ENCODE data around the gene CFTR. TPM values are rescaled to one million over a fixed set of nuclear protein-coding genes. Genes with fewer than 3 reads are reported as not detected.
"Not testable (repeated sequence)": the region's sequence is repeated elsewhere in the genome, so short reads cannot be mapped to it uniquely, and the experiment has no call there.

CFTR gene
- total RNA-seq, 2 experiments from 2014 or later = not detected

DNA sequence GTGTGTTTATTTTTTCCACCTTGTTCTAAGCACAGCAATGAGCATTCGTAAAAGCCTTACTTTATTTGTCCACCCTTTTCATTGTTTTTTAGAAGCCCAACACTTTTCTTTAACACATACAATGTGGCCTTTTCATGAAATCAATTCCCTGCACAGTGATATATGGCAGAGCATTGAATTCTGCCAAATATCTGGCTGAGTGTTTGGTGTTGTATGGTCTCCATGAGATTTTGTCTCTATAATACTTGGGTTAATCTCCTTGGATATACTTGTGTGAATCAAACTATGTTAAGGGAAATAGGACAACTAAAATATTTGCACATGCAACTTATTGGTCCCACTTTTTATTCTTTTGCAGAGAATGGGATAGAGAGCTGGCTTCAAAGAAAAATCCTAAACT, 28.9 kb downstream of the CFTR start:
- intact Hi-C loops (cut with DNase I, micrococcal nuclease) = no loop called here
- no peaks in the 10 kb centered on the region for H3K4me1 ChIP-seq (ENCODE audit: insufficient read depth, low read length)
- Mint-ChIP-seq H3K36me3 (ENCODE audit: low read depth) (no peaks in the 10 kb centered on the region), H3K27me3 (no peaks in the 10 kb centered on the region), H3K4me1 (ENCODE audit: low read depth) (no peaks in the 10 kb centered on the region), H3K4me3 (no peak overlapping the region), H3K9me3 (peaks cover 4% of the 10 kb centered on the region), H3K27ac (no peak overlapping the region)
- no peak overlapping the region for H3K27ac ChIP-seq (ENCODE audit: low read depth in 1 of 2, low read length in 2 of 2)
- CTCF ChIA-PET = no interaction called here
- H3K9me3 ChIP-seq (ENCODE audit: control insufficient read depth in 1 of 2, insufficient read depth in 1 of 2, low read length in 2 of 2) = peaks cover 0 to 4% of the 10 kb centered on the region in 2 experiments
- no peaks in the 10 kb centered on the region for H3K36me3 ChIP-seq (ENCODE audit: insufficient read depth, low read length)
- POLR2A ChIA-PET = no interaction called here
- no peaks in the 10 kb centered on the region for H3K27me3 ChIP-seq (ENCODE audit: control insufficient read depth in 1 of 2, insufficient read depth in 2 of 2, low read length in 2 of 2)
- ATAC-seq (ENCODE audit: poor library complexity) = no peak
- DNase-seq = no peak
- TF ChIP-seq, protein P1, sequence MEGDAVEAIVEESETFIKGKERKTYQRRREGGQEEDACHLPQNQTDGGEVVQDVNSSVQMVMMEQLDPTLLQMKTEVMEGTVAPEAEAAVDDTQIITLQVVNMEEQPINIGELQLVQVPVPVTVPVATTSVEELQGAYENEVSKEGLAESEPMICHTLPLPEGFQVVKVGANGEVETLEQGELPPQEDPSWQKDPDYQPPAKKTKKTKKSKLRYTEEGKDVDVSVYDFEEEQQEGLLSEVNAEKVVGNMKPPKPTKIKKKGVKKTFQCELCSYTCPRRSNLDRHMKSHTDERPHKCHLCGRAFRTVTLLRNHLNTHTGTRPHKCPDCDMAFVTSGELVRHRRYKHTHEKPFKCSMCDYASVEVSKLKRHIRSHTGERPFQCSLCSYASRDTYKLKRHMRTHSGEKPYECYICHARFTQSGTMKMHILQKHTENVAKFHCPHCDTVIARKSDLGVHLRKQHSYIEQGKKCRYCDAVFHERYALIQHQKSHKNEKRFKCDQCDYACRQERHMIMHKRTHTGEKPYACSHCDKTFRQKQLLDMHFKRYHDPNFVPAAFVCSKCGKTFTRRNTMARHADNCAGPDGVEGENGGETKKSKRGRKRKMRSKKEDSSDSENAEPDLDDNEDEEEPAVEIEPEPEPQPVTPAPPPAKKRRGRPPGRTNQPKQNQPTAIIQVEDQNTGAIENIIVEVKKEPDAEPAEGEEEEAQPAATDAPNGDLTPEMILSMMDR (IDR thresholded peaks at IDR 0.05) = no peak
- H3K4me3 ChIP-seq (ENCODE audit: low read length) = no peak overlapping the region

DNA sequence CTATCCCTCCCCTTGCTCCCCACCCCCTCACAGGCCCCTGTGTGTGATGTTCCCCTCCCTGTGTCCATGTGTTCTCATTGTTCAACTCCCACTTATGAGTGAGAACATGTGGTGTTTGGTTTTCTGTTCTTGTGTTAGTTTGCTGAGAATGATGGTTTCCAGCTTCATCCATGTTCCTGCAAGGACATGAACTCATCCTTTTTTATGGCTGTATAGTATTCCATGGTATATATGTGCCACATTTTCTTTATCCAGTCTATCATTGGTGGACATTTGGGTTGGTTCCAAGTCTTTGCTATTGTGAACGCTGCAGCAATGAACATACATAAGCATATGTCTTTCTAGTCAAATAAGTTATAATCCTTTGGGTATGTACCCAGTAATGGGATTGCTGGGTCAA, 37.4 kb downstream of the CFTR start:
- H3K4me1 Mint-ChIP-seq (ENCODE audit: low read depth); H3K27ac ChIP-seq (ENCODE audit: low read depth in 1 of 2, low read length in 2 of 2); H3K36me3 Mint-ChIP-seq (ENCODE audit: low read depth); H3K27me3 ChIP-seq (ENCODE audit: control insufficient read depth in 1 of 2, insufficient read depth in 2 of 2, low read length in 2 of 2); DNase-seq; POLR2A ChIA-PET; H3K4me3 ChIP-seq (ENCODE audit: low read length); H3K4me1 ChIP-seq (ENCODE audit: insufficient read depth, low read length); H3K9me3 Mint-ChIP-seq; H3K27me3 Mint-ChIP-seq; H3K36me3 ChIP-seq (ENCODE audit: insufficient read depth, low read length); H3K4me3 Mint-ChIP-seq; H3K27ac Mint-ChIP-seq; intact Hi-C loops (cut with DNase I, micrococcal nuclease); CTCF ChIA-PET; ATAC-seq (ENCODE audit: poor library complexity); H3K9me3 ChIP-seq (ENCODE audit: control insufficient read depth in 1 of 2, insufficient read depth in 1 of 2, low read length in 2 of 2): not testable (repeated sequence)

DNA sequence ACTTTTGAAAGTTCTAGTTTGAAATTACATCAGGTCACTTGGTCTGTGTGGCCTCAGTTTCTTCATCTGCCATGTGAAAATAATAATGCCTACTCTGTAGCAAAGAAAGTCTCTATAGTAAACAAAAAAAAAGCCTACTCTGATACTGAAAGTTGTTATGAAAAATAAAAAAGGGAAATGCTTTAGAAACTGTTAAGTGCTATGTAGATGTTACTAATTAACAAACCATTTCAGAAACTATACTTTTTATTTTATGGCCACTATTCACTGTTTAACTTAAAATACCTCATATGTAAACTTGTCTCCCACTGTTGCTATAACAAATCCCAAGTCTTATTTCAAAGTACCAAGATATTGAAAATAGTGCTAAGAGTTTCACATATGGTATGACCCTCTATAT, 50.6 kb downstream of the CFTR start:
- no peak for ATAC-seq (ENCODE audit: poor library complexity)
- H3K9me3 Mint-ChIP-seq = no peaks in the 10 kb centered on the region
- intact Hi-C loops (cut with DNase I, micrococcal nuclease) = no loop called here
- Histone ChIP-seq H3K27me3 (ENCODE audit: control insufficient read depth in 1 of 2, insufficient read depth in 2 of 2, low read length in 2 of 2) (no peaks in the 10 kb centered on the region), H3K36me3 (ENCODE audit: insufficient read depth, low read length) (no peaks in the 10 kb centered on the region), H3K9me3 (ENCODE audit: control insufficient read depth in 1 of 2, insufficient read depth in 1 of 2, low read length in 2 of 2) (no peaks in the 10 kb centered on the region), H3K4me1 (ENCODE audit: insufficient read depth, low read length) (no peaks in the 10 kb centered on the region), H3K4me3 (ENCODE audit: low read length) (no peak overlapping the region), H3K27ac (ENCODE audit: low read depth in 1 of 2, low read length in 2 of 2) (no peak overlapping the region)
- H3K27ac Mint-ChIP-seq = no peak overlapping the region
- H3K36me3 Mint-ChIP-seq (ENCODE audit: low read depth) = no peaks in the 10 kb centered on the region
- POLR2A ChIA-PET = no interaction called here
- TF ChIP-seq, protein P1 (IDR thresholded peaks at IDR 0.05) = no peak
- CTCF ChIA-PET = interaction anchor here (0.7 kb wide), 1 partner anchor 33 kb away, joined by 3 read pairs; no protein-coding TSS in a partner anchor
- DNase-seq = no peak
- no peaks in the 10 kb centered on the region for H3K27me3 Mint-ChIP-seq
- no peak overlapping the region for H3K4me3 Mint-ChIP-seq
- no peaks in the 10 kb centered on the region for H3K4me1 Mint-ChIP-seq (ENCODE audit: low read depth)

DNA sequence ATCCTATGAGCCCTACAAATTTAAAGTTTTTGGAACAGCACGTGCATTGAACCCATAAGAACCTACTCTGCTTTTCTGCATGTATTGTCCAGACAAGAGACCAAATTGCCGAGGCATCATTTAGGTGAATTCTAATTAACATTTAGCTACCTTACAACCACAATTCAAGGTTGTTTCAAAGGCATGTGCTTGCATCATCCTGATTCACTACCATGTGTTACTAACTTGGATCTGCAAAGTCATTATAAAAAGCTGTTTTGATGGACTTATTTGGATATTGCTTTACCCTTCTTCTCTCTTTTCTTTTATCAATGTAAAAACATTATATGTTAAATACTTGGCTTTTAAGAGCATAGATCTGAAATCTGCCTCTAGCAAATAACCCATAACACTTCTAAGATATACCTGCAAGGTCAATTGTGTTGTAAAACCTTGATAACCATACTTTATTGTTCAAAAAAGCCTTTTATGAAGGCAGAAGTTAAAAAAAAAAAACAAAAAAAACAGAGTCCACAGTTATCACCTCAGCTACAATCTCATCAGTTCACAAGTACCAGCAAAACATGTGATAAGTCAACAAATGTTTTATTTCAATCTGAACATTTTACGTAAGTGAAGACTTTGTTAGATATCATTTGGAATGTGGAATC, 51.9 kb downstream of the CFTR start:
- Mint-ChIP-seq H3K4me3 (no peak overlapping the region), H3K4me1 (ENCODE audit: low read depth) (no peaks in the 10 kb centered on the region), H3K27ac (no peak overlapping the region), H3K27me3 (no peaks in the 10 kb centered on the region), H3K9me3 (no peaks in the 10 kb centered on the region), H3K36me3 (ENCODE audit: low read depth) (no peaks in the 10 kb centered on the region)
- no peak for ATAC-seq (ENCODE audit: poor library complexity)
- no peak overlapping the region for H3K27ac ChIP-seq (ENCODE audit: low read depth in 1 of 2, low read length in 2 of 2)
- no peak overlapping the region for H3K4me3 ChIP-seq (ENCODE audit: low read length)
- no peaks in the 10 kb centered on the region for H3K4me1 ChIP-seq (ENCODE audit: insufficient read depth, low read length)
- ChIA-PET POLR2A (no interaction called here), CTCF (no interaction called here)
- TF ChIP-seq, protein P1 (IDR thresholded peaks at IDR 0.05) = no peak
- no peaks in the 10 kb centered on the region for H3K9me3 ChIP-seq (ENCODE audit: control insufficient read depth in 1 of 2, insufficient read depth in 1 of 2, low read length in 2 of 2)
- H3K27me3 ChIP-seq (ENCODE audit: control insufficient read depth in 1 of 2, insufficient read depth in 2 of 2, low read length in 2 of 2) = no peaks in the 10 kb centered on the region
- no peak for DNase-seq
- intact Hi-C loops (cut with DNase I, micrococcal nuclease) = no loop called here
- no peaks in the 10 kb centered on the region for H3K36me3 ChIP-seq (ENCODE audit: insufficient read depth, low read length)

Data from CD4-positive, alpha-beta T cell (primary cell).